ENCODE results near the gene FNDC10. TPM values are rescaled to one million over a fixed set of nuclear protein-coding genes. Genes with fewer than 3 reads are reported as not detected.

FNDC10 gene
- total and polyA plus RNA-seq, 9 of the 15 experiments (the other 6 are each of a cell fraction or from before 2014, with no cell fraction given) = 0.08 to 6.3 (median 1.6) TPM

DNA sequence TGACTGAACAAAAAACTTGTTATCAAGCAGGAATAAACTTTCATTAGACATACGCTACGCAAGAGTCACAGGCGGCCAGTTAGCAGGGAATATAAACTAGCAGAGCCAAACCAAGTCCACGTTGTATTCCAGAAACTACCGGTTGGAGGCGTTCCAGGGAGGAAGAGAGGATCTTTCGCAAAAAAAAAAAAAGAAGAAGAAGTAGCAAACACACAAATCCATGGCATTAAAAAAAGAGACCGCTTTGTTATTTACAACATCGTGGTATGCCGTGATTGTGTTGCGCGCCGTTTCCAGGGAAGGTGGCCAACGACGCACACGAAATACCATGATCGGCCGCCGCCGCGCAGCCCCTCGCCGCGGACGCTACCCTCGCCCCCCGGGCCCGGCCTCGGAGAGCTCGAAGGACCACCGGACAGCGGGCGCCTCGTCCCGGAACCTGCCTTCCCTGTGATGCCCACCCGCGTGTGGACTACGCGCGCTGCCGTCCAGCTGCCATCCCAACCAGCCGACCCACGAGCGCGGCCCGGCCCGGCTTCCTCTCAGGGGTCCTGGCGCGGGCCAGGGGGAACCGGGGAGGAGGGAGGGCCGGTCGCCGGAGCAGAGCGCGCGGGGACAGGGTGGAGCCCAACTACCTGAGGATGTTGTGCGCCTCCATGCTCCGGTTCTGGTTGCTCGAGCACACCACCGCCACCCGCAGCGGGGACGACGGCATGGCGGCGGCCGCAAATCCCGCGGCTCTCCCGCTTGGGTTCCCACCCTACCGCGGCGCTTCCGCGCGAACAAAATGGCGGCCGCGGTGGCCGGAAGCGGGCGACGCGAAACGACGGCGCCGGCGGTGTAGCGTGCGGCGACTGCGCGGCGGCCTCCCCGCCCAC is 25.9 kb downstream of the FNDC10 start (continued):
- TF ChIP-seq, protein P1, sequence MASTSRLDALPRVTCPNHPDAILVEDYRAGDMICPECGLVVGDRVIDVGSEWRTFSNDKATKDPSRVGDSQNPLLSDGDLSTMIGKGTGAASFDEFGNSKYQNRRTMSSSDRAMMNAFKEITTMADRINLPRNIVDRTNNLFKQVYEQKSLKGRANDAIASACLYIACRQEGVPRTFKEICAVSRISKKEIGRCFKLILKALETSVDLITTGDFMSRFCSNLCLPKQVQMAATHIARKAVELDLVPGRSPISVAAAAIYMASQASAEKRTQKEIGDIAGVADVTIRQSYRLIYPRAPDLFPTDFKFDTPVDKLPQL (IDR thresholded peaks at IDR 0.05; ENCODE audit: extremely low read depth, insufficient read length) = no peak
- TF ChIP-seq, protein P2, sequence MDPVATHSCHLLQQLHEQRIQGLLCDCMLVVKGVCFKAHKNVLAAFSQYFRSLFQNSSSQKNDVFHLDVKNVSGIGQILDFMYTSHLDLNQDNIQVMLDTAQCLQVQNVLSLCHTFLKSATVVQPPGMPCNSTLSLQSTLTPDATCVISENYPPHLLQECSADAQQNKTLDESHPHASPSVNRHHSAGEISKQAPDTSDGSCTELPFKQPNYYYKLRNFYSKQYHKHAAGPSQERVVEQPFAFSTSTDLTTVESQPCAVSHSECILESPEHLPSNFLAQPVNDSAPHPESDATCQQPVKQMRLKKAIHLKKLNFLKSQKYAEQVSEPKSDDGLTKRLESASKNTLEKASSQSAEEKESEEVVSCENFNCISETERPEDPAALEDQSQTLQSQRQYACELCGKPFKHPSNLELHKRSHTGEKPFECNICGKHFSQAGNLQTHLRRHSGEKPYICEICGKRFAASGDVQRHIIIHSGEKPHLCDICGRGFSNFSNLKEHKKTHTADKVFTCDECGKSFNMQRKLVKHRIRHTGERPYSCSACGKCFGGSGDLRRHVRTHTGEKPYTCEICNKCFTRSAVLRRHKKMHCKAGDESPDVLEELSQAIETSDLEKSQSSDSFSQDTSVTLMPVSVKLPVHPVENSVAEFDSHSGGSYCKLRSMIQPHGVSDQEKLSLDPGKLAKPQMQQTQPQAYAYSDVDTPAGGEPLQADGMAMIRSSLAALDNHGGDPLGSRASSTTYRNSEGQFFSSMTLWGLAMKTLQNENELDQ (CRISPR knock-in tag; IDR thresholded peaks at IDR 0.05; ENCODE audit: borderline replicate concordance) = 0 out of 2 replicates have a peak, but pooled peaks have one; percentile 46
- TF ChIP-seq ARNT (IDR thresholded peaks at IDR 0.05) = no peak
- TF ChIP-seq, protein P3, sequence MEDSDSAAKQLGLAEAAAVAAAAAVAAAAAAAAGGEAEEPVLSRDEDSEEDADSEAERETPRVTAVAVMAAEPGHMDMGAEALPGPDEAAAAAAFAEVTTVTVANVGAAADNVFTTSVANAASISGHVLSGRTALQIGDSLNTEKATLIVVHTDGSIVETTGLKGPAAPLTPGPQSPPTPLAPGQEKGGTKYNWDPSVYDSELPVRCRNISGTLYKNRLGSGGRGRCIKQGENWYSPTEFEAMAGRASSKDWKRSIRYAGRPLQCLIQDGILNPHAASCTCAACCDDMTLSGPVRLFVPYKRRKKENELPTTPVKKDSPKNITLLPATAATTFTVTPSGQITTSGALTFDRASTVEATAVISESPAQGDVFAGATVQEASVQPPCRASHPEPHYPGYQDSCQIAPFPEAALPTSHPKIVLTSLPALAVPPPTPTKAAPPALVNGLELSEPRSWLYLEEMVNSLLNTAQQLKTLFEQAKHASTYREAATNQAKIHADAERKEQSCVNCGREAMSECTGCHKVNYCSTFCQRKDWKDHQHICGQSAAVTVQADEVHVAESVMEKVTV (CRISPR knock-in tag; IDR thresholded peaks at IDR 0.05) = no peak
- no peak for TF ChIP-seq ZNF778 (CRISPR knock-in tag; IDR thresholded peaks at IDR 0.05)
- TF ChIP-seq ZC3H11A (IDR thresholded peaks at IDR 0.05; ENCODE audit: low read depth, low read length) = no peak
- TF ChIP-seq, protein P4, sequence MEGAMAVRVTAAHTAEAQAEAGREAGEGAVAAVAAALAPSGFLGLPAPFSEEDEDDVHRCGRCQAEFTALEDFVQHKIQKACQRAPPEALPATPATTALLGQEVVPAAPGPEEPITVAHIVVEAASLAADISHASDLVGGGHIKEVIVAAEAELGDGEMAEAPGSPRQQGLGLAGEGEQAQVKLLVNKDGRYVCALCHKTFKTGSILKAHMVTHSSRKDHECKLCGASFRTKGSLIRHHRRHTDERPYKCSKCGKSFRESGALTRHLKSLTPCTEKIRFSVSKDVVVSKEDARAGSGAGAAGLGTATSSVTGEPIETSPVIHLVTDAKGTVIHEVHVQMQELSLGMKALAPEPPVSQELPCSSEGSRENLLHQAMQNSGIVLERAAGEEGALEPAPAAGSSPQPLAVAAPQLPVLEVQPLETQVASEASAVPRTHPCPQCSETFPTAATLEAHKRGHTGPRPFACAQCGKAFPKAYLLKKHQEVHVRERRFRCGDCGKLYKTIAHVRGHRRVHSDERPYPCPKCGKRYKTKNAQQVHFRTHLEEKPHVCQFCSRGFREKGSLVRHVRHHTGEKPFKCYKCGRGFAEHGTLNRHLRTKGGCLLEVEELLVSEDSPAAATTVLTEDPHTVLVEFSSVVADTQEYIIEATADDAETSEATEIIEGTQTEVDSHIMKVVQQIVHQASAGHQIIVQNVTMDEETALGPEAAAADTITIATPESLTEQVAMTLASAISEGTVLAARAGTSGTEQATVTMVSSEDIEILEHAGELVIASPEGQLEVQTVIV (CRISPR knock-in tag; IDR thresholded peaks at IDR 0.05; ENCODE audit: borderline replicate concordance) = no peak
- TF ChIP-seq POLR2AphosphoS5 (IDR thresholded peaks at IDR 0.05; ENCODE audit: control insufficient read depth, insufficient read depth, low read depth, low read length) = no peak; the same call in 1 of the 2 replicates
- TF ChIP-seq PTRF (tag; IDR thresholded peaks at IDR 0.05) = no peak
- no peak for TF ChIP-seq KAT2B (IDR thresholded peaks at IDR 0.05; ENCODE audit: low read depth, low read length)
- TF ChIP-seq MXI1 (IDR thresholded peaks at IDR 0.05; ENCODE audit: low read depth, low read length) = peak; percentile 1; the same call in 1 of the 2 replicates
- TF ChIP-seq ZNF12 (CRISPR knock-in tag; IDR thresholded peaks at IDR 0.05) = no peak
- TF ChIP-seq NCOA6 (IDR thresholded peaks at IDR 0.05) = no peak
- TF ChIP-seq, protein P5, sequence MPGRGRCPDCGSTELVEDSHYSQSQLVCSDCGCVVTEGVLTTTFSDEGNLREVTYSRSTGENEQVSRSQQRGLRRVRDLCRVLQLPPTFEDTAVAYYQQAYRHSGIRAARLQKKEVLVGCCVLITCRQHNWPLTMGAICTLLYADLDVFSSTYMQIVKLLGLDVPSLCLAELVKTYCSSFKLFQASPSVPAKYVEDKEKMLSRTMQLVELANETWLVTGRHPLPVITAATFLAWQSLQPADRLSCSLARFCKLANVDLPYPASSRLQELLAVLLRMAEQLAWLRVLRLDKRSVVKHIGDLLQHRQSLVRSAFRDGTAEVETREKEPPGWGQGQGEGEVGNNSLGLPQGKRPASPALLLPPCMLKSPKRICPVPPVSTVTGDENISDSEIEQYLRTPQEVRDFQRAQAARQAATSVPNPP (IDR thresholded peaks at IDR 0.05; ENCODE audit: borderline replicate concordance, insufficient read depth, insufficient read length) = no peak
- TF ChIP-seq EWSR1 (IDR thresholded peaks at IDR 0.05; ENCODE audit: borderline replicate concordance, low read depth, partially characterized antibody) = no peak
- no peak for TF ChIP-seq TBP (optimal IDR thresholded peaks at IDR 0.05; ENCODE audit: low read depth, low read length)
- no peak for TF ChIP-seq SMARCE1 (IDR thresholded peaks at IDR 0.05)
- no peak for TF ChIP-seq RBM15 (IDR thresholded peaks at IDR 0.05; ENCODE audit: insufficient read depth, low read length)

Measured in K562 (cell line).